Activated CD4-positive, alpha-beta T cell treated with anti-CD3 and anti-CD28 coated beads for 24 hours (primary cell): ENCODE results near the gene PSMD9.
"Not testable (repeated sequence)": the region's sequence is repeated elsewhere in the genome, so short reads cannot be mapped to it uniquely, and the experiment has no call there.

Experiments
- DNase-seq, 2 donors: peaks; one replicate each; pipeline ENCODE4 v3.0.0-alpha.2; 2020; ENCODE audit warnings: low read depth in 2 of 2

The PSMD9 gene

GRCh38 chr12:121888478-121889273 is at the start of gene PSMD9:
TSS of gene PSMD9 (plus strand) at chr12:121888790. CDS start at chr12:121888857, 67 bp downstream.
- peak; percentile 99 for DNase-seq

- peak; percentile 100 for DNase-seq
These were observed 49.2 kb upstream of the PSMD9 start for GRCh38 chr12:121839106-121839992.

- no peak for DNase-seq
These were observed 48.4 kb upstream of the PSMD9 start for GRCh38 chr12:121839993-121840761.

GRCh38 chr12:121843236-121843982 is 45.2 kb upstream of the PSMD9 start:
- no peak for DNase-seq

- no peak for DNase-seq
These were observed 42.9 kb upstream of the PSMD9 start for GRCh38 chr12:121845701-121846100.

- DNase-seq: no peak
These were observed 39.4 kb upstream of the PSMD9 start for GRCh38 chr12:121849211-121849610.

GRCh38 chr12:121849665-121850064 is 38.9 kb upstream of the PSMD9 start:
- no peak for DNase-seq

GRCh38 chr12:121852392-121852791 is 36.2 kb upstream of the PSMD9 start:
- DNase-seq: not testable (repeated sequence)

- no peak for DNase-seq
These were observed 31.0 kb upstream of the PSMD9 start for GRCh38 chr12:121857322-121858246.

GRCh38 chr12:121858318-121858661 is 30.3 kb upstream of the PSMD9 start:
- DNase-seq: no peak

GRCh38 chr12:121858662-121859572 is 29.7 kb upstream of the PSMD9 start, which contains the start of gene HPD:
TSS of gene HPD (minus strand) at chr12:121858859. CDS start at chr12:121858823, 36 bp downstream.
- no peak for DNase-seq

- no peak for DNase-seq
These were observed 28.3 kb upstream of the PSMD9 start for GRCh38 chr12:121860257-121860656.

- not testable (repeated sequence) for DNase-seq
These were observed 27.9 kb upstream of the PSMD9 start for GRCh38 chr12:121860699-121861098.

GRCh38 chr12:121861636-121862254 is 26.8 kb upstream of the PSMD9 start:
- DNase-seq: no peak

- DNase-seq: no peak
These were observed 22.3 kb upstream of the PSMD9 start for GRCh38 chr12:121866331-121866730.

GRCh38 chr12:121869229-121869628 is 19.4 kb upstream of the PSMD9 start:
- DNase-seq: not testable (repeated sequence)

- no peak for DNase-seq
These were observed 17.1 kb upstream of the PSMD9 start for GRCh38 chr12:121871467-121871866.

- no peak for DNase-seq
These were observed 15.9 kb upstream of the PSMD9 start for GRCh38 chr12:121872546-121873215.
